ENCODE data around the gene ZWILCH.

ZWILCH gene

GRCh38 chr15:66545255-66545654 lies 40.1 kb downstream of the ZWILCH start:
- no peak for DNase-seq (ENCODE audit: low read depth in 3 of 3)

- DNase-seq (ENCODE audit: low read depth in 3 of 3), result no peak
Measured at GRCh38 chr15:66555685-66556084, 50.6 kb downstream of the ZWILCH start.

GRCh38 chr15:66558271-66558670 lies 53.1 kb downstream of the ZWILCH start:
- no peak for DNase-seq (ENCODE audit: low read depth in 3 of 3)

- no peak for DNase-seq (ENCODE audit: low read depth in 3 of 3)
Measured at GRCh38 chr15:66560856-66561525, 55.9 kb downstream of the ZWILCH start.

GRCh38 chr15:66563126-66563525 lies 58.0 kb downstream of the ZWILCH start:
- no peak for DNase-seq (ENCODE audit: low read depth in 3 of 3)

GRCh38 chr15:66563566-66564110 lies 58.5 kb downstream of the ZWILCH start:
- no peak for DNase-seq (ENCODE audit: low read depth in 3 of 3)

- DNase-seq (ENCODE audit: low read depth in 3 of 3), result no peak
Measured at GRCh38 chr15:66564136-66565041, 59.3 kb downstream of the ZWILCH start.

- no peak for DNase-seq (ENCODE audit: low read depth in 3 of 3)
Measured at GRCh38 chr15:66565141-66565641, 60.1 kb downstream of the ZWILCH start.

- no peak for DNase-seq (ENCODE audit: low read depth in 3 of 3)
Measured at GRCh38 chr15:66565741-66566144, 60.6 kb downstream of the ZWILCH start, which contains the start of gene LCTL. Gene LCTL, minus strand, starts transcription at chr15:66565998. Its CDS starts 633 bp downstream, at chr15:66565365.

GRCh38 chr15:66566963-66567531 lies 61.9 kb downstream of the ZWILCH start:
- DNase-seq (ENCODE audit: low read depth in 3 of 3), result peak in 2 of 3 donors; percentile 38 to 43

- no peak for DNase-seq (ENCODE audit: low read depth in 3 of 3)
Measured at GRCh38 chr15:66567897-66568296, 62.8 kb downstream of the ZWILCH start.

GRCh38 chr15:66569461-66570137 lies 64.5 kb downstream of the ZWILCH start:
- no peak for DNase-seq (ENCODE audit: low read depth in 3 of 3)

GRCh38 chr15:66570327-66570726 lies 65.2 kb downstream of the ZWILCH start:
- no peak for DNase-seq (ENCODE audit: low read depth in 3 of 3)

GRCh38 chr15:66570842-66571478 lies 65.8 kb downstream of the ZWILCH start:
- DNase-seq (ENCODE audit: low read depth in 3 of 3), result no peak

GRCh38 chr15:66572146-66572545 lies 67.0 kb downstream of the ZWILCH start:
- DNase-seq (ENCODE audit: low read depth in 3 of 3), result no peak

- no peak for DNase-seq (ENCODE audit: low read depth in 3 of 3)
Measured at GRCh38 chr15:66573348-66573718, 68.2 kb downstream of the ZWILCH start.

GRCh38 chr15:66573719-66574595 lies 68.8 kb downstream of the ZWILCH start:
- no peak for DNase-seq (ENCODE audit: low read depth in 3 of 3)

- no peak for DNase-seq (ENCODE audit: low read depth in 3 of 3)
Measured at GRCh38 chr15:66574596-66574950, 69.4 kb downstream of the ZWILCH start.

GRCh38 chr15:66578286-66578875 lies 73.3 kb downstream of the ZWILCH start:
- DNase-seq (ENCODE audit: low read depth in 3 of 3), result no peak

GRCh38 chr15:66580643-66581042 lies 75.5 kb downstream of the ZWILCH start:
- no peak for DNase-seq (ENCODE audit: low read depth in 3 of 3)
